ENCODE measurements around the gene RPAP2. TPM values are rescaled to one million over a fixed set of nuclear protein-coding genes. Genes with fewer than 3 reads are reported as not detected.

Gene RPAP2
- total RNA-seq, 1 experiment from 2014 or later = 28.1 TPM

DNA sequence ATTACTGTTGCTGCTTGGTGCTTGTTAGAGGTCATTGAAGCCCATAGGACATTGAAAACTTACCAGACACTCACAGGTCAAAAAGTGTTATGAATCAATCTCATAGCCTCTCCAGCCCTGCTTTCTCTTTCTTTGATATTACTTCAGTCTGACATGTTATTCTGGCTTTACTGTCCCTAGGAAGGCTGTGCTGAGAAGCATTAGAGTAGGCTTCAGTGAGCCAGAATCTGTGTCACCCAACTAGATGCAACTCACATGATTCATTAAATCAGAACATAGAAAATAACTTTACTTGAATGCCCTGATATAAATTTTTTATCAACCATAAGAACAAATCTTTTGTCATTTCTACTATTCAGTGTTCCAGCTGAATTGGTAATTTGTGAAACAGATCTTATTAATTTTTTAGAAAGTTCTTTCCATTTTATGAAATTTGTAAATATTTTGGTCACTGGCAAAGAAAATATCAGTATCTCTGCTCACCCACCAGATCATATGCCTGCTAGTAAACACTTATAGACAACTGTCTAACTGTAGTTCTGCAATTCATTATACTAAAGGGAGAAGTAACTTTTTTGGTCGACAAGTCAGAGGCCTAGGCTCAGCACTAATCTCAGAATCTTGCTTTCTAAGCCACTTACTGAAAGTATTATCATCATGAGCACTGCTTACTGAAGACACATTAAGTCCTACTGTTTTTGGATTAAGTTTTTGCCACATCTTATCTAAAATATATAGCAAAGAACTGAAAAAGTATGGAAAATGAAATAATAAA, 48.2 kb downstream of the RPAP2 start:
- Histone ChIP-seq H3K27me3 (ENCODE audit: insufficient read depth, low read length) (no peaks in the 10 kb centered on the region), H3K4me3 (replicated peaks in 1 of 2; ENCODE audit: low read depth in 1 of 2, low read length in 2 of 2) (no peak overlapping the region), H3K4me2 (ENCODE audit: low read length) (no peak overlapping the region), H3K9me3 (ENCODE audit: control insufficient read depth in 1 of 2, insufficient read depth in 1 of 2, low read depth in 1 of 2, low read length in 2 of 2) (no peaks in the 10 kb centered on the region; a peak in 1 of 4 replicates), H4K20me1 (ENCODE audit: insufficient read depth) (no peaks in the 10 kb centered on the region), H3K4me1 (ENCODE audit: control insufficient read depth in 1 of 2, insufficient read depth in 2 of 2, low read length in 2 of 2) (no peaks in the 10 kb centered on the region), H3K9me2 (ENCODE audit: insufficient read depth) (no peaks in the 10 kb centered on the region), H3K9ac (ENCODE audit: low read length) (no peak overlapping the region), H3K79me2 (ENCODE audit: insufficient read depth, low read length) (no peaks in the 10 kb centered on the region), H2AFZ (ENCODE audit: low read depth, low read length, poor library complexity, severe bottlenecking) (no peak overlapping the region), H3K36me3 (ENCODE audit: control insufficient read depth in 1 of 2, insufficient read depth in 2 of 2, low read length in 2 of 2) (peaks cover 0 to 7% of the 10 kb centered on the region in 2 experiments; a peak in 3 of 4 replicates), H3K27ac (ENCODE audit: low read depth, low read length) (no peak overlapping the region)
- no TSS peak for BruUV-seq (replicated peaks)
- ChIA-PET CTCF (no interaction called here), POLR2A (no interaction called here), RAD21 (ENCODE audit: low non-redundant PET in 1 of 2, low total read pairs in 2 of 2, uncharacterized antibody in 2 of 2, unreplicated experiment in 2 of 2) (no interaction called here)
- intact Hi-C loops (cut with micrococcal nuclease) = no loop called here
- no peak for DNase-seq (ENCODE audit: low read depth, low spot score)
- ATAC-seq = no peak
- TF ChIP-seq SP1 (IDR thresholded peaks at IDR 0.05; ENCODE audit: low read depth) (no peak), RAD21 (IDR thresholded peaks at IDR 0.05; ENCODE audit: low read depth) (no peak), JUND (IDR thresholded peaks at IDR 0.05) (no peak), SRF (IDR thresholded peaks at IDR 0.05; ENCODE audit: low read depth) (no peak)
- TF ChIP-seq, protein P1, sequence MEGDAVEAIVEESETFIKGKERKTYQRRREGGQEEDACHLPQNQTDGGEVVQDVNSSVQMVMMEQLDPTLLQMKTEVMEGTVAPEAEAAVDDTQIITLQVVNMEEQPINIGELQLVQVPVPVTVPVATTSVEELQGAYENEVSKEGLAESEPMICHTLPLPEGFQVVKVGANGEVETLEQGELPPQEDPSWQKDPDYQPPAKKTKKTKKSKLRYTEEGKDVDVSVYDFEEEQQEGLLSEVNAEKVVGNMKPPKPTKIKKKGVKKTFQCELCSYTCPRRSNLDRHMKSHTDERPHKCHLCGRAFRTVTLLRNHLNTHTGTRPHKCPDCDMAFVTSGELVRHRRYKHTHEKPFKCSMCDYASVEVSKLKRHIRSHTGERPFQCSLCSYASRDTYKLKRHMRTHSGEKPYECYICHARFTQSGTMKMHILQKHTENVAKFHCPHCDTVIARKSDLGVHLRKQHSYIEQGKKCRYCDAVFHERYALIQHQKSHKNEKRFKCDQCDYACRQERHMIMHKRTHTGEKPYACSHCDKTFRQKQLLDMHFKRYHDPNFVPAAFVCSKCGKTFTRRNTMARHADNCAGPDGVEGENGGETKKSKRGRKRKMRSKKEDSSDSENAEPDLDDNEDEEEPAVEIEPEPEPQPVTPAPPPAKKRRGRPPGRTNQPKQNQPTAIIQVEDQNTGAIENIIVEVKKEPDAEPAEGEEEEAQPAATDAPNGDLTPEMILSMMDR (IDR thresholded peaks at IDR 0.05 in 2 of 3, conservative IDR thresholded peaks at IDR 0.05 in 1 of 3; ENCODE audit: borderline replicate concordance in 1 of 3, insufficient read depth in 1 of 3, low read depth in 2 of 3, low read length in 2 of 3) = no peak

DNA sequence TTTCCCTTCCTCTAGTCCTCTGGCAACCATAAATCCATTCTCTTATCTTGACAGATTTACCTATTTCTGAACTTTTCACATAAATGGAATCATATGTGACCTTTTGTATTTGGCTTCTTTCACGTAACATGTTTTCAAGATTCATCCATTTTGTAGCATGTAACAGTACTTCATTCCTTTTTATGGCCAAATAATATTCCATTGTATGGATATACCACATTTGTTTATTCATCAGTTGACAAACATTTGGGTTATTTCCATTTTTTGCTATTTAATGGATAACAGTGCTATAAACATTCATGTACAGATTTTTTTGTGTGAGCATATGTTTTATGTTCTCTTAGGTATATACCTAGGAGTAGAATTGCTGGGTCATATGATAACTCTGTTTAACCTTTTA, 54.0 kb downstream of the RPAP2 start:
- no peak overlapping the region for H3K4me3 ChIP-seq (replicated peaks in 1 of 2; ENCODE audit: low read depth in 1 of 2, low read length in 2 of 2)
- intact Hi-C loops (cut with micrococcal nuclease) = no loop called here
- RAD21 ChIA-PET (ENCODE audit: low non-redundant PET in 1 of 2, low total read pairs in 2 of 2, uncharacterized antibody in 2 of 2, unreplicated experiment in 2 of 2) = no interaction called here
- no peaks in the 10 kb centered on the region; a peak in 1 of 4 replicates for H3K9me3 ChIP-seq (ENCODE audit: control insufficient read depth in 1 of 2, insufficient read depth in 1 of 2, low read depth in 1 of 2, low read length in 2 of 2)
- H3K4me2 ChIP-seq (ENCODE audit: low read length) = no peak overlapping the region
- no peak for DNase-seq (ENCODE audit: low read depth, low spot score)
- no peak overlapping the region for H3K9ac ChIP-seq (ENCODE audit: low read length)
- H3K36me3 ChIP-seq (ENCODE audit: control insufficient read depth in 1 of 2, insufficient read depth in 2 of 2, low read length in 2 of 2) = peaks cover 0 to 8% of the 10 kb centered on the region in 2 experiments; a peak in 1 of 4 replicates
- no peaks in the 10 kb centered on the region for H3K27me3 ChIP-seq (ENCODE audit: insufficient read depth, low read length)
- H3K79me2 ChIP-seq (ENCODE audit: insufficient read depth, low read length) = no peaks in the 10 kb centered on the region
- no peaks in the 10 kb centered on the region for H4K20me1 ChIP-seq (ENCODE audit: insufficient read depth)
- H3K27ac ChIP-seq (ENCODE audit: low read depth, low read length) = no peak overlapping the region
- TF ChIP-seq EGR1 (IDR thresholded peaks at IDR 0.05; ENCODE audit: low read depth) (no peak), ZNF274 (IDR thresholded peaks at IDR 0.05; ENCODE audit: low read depth, low read length) (no peak), RAD21 (IDR thresholded peaks at IDR 0.05; ENCODE audit: low read depth) (no peak), TCF7L2 (IDR thresholded peaks at IDR 0.05; ENCODE audit: borderline replicate concordance, extremely low read depth, insufficient read depth, insufficient read length) (no peak), SIN3A (IDR thresholded peaks at IDR 0.05; ENCODE audit: low read depth) (no peak)
- TF ChIP-seq, protein P2, sequence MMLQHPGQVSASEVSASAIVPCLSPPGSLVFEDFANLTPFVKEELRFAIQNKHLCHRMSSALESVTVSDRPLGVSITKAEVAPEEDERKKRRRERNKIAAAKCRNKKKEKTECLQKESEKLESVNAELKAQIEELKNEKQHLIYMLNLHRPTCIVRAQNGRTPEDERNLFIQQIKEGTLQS (IDR thresholded peaks at IDR 0.05) = no peak
- H3K9me2 ChIP-seq (ENCODE audit: insufficient read depth) = no peaks in the 10 kb centered on the region
- no peak for ATAC-seq
- POLR2A ChIA-PET = no interaction called here
- H2AFZ ChIP-seq (ENCODE audit: low read depth, low read length, poor library complexity, severe bottlenecking) = no peak overlapping the region
- no TSS peak for BruUV-seq (replicated peaks)
- CTCF ChIA-PET = no interaction called here
- H3K4me1 ChIP-seq (ENCODE audit: control insufficient read depth in 1 of 2, insufficient read depth in 2 of 2, low read length in 2 of 2) = no peaks in the 10 kb centered on the region
